ENCODE results near the gene SLC25A52. TPM values are rescaled to one million over a fixed set of nuclear protein-coding genes. Genes with fewer than 3 reads are reported as not detected.

SLC25A52 gene
- 0.14 TPM in 1 of 2 replicates, not detected in the other for total RNA-seq

GRCh38 chr18:31760695-31761094 lies at the start of gene SLC25A52:
Gene SLC25A52 (minus strand): TSS chr18:31760880. CDS start chr18:31760661, 219 bp downstream.

Other genes starting within 250 kb of the SLC25A52 start
- not detected in 2 replicates for gene TTR, start 169.0 kb downstream of the SLC25A52 start, total RNA-seq
- 1.4 and 2.5 TPM in 2 replicates for gene B4GALT6, start 76.3 kb downstream of the SLC25A52 start, total RNA-seq
- gene TRAPPC8, start 182.2 kb upstream of the SLC25A52 start, total RNA-seq = 40.7 and 43.8 TPM in 2 replicates

Measured in smooth muscle cell of bladder (primary cell).